Neural progenitor cell (in vitro differentiated cells): ENCODE results near the gene KRT33B. TPM values are rescaled to one million over a fixed set of nuclear protein-coding genes. Genes with fewer than 3 reads are reported as not detected.

Experiments used
- DNase-seq: peaks from one replicate; pipeline ENCODE4 v3.0.0-alpha.2; 2016; ENCODE audit warnings: low spot score
- H2AFZ ChIP-seq: fragments of 200-600 bp; sonication (generic); replicated peaks from 2 replicates; pipeline ENCODE4 v1.6.1; 2016; ENCODE audit warnings: antibody characterized with exemption
- H3F3A ChIP-seq: fragments of 200-600 bp; sonication (generic); 2 replicates; pipeline ENCODE4 v1.6.1; 2016; ENCODE audit warnings: antibody characterized with exemption, low read depth
- H3K27ac ChIP-seq: fragments of 200-600 bp; sonication (generic); 2 replicates; pipeline ENCODE4 v1.5.1; 2016; ENCODE audit warnings: mild to moderate bottlenecking
- H3K27me3 ChIP-seq: fragments of 200-600 bp; sonication (generic); 2 replicates; pipeline ENCODE4 v1.6.1; 2016; ENCODE audit warnings: mild to moderate bottlenecking, moderate library complexity
- H3K36me3 ChIP-seq: fragments of 200-600 bp; sonication (generic); 2 replicates; pipeline ENCODE4 v1.5.1; 2016
- H3K4me1 ChIP-seq: fragments of 200-600 bp; sonication (generic); 2 replicates; pipeline ENCODE4 v1.6.1; 2016; ENCODE audit warnings: mixed run types
- H3K4me2 ChIP-seq: fragments of 200-600 bp; sonication (generic); 2 replicates; pipeline ENCODE4 v1.6.1; 2016
- H3K4me3 ChIP-seq: fragments of 200-600 bp; sonication (generic); 2 replicates; pipeline ENCODE4 v1.5.1; 2016
- H3K79me2 ChIP-seq: fragments of 200-600 bp; sonication (generic); 2 replicates; pipeline ENCODE4 v1.6.1; 2016; ENCODE audit warnings: low read depth
- H3K9ac ChIP-seq: fragments of 200-600 bp; sonication (generic); 2 replicates; pipeline ENCODE4 v1.6.1; 2016
- H3K9me3 ChIP-seq: fragments of 200-600 bp; sonication (generic); 2 replicates; pipeline ENCODE4 v1.5.1; 2016; ENCODE audit warnings: low read depth
- H4K20me1 ChIP-seq: fragments of 200-600 bp; sonication (generic); 2 replicates; pipeline ENCODE4 v1.6.1; 2016; ENCODE audit warnings: low read depth
- H3K27ac Mint-ChIP-seq: 3 replicates; pipeline ENCODE4 v1.8.0; 2021; ENCODE audit warnings: mixed read lengths
- H3K27me3 Mint-ChIP-seq: 2 replicates; pipeline ENCODE4 v1.8.0; 2022; ENCODE audit warnings: low read depth, mild to moderate bottlenecking, inconsistent platforms, moderate library complexity, mixed read lengths; ENCODE audit not compliant: insufficient read depth
- H3K36me3 Mint-ChIP-seq: 3 replicates; pipeline ENCODE4 v1.8.0; 2021; ENCODE audit warnings: mixed read lengths
- H3K4me1 Mint-ChIP-seq: 3 replicates; pipeline ENCODE4 v1.8.0; 2021; ENCODE audit warnings: mixed read lengths
- H3K4me3 Mint-ChIP-seq: 3 replicates; pipeline ENCODE4 v1.8.0; 2021; ENCODE audit warnings: mild to moderate bottlenecking, moderate library complexity, mixed read lengths
- H3K9me3 Mint-ChIP-seq: 3 replicates; pipeline ENCODE4 v1.8.0; 2020; ENCODE audit warnings: mixed read lengths
- EZH2 ChIP-seq: fragments of 200-600 bp; sonication (generic); IDR thresholded peaks from 2 replicates; pipeline ENCODE4 v1.6.1; 2017; ENCODE audit warnings: antibody characterized with exemption, mild to moderate bottlenecking, moderate library complexity
- EZH2phosphoT487 ChIP-seq: fragments of 200-600 bp; sonication (generic); IDR thresholded peaks from 2 replicates; pipeline ENCODE4 v1.6.1; 2017; ENCODE audit warnings: antibody characterized with exemption
- total RNA-seq: library from RNA; depleted of rRNA; stranded (reverse); fragments of >200 nt; gene quantifications from 2 replicates; pipeline ENCODE4 v1.2.3, GENCODE V29; 2015; ENCODE audit warnings: low replicate concordance
- TF ChIP-seq, protein P1 (sequence below): fragments of 200-600 bp; sonication (generic); IDR thresholded peaks from 2 replicates; pipeline ENCODE4 v1.5.1; 2017; ENCODE audit warnings: antibody characterized with exemption, mild to moderate bottlenecking

The KRT33B gene
- total RNA-seq, 1 donor from 2014 or later, result not detected

GRCh38 chr17:41407226-41407625 lies 37.6 kb upstream of the KRT33B start:
- TF ChIP-seq, protein P1, sequence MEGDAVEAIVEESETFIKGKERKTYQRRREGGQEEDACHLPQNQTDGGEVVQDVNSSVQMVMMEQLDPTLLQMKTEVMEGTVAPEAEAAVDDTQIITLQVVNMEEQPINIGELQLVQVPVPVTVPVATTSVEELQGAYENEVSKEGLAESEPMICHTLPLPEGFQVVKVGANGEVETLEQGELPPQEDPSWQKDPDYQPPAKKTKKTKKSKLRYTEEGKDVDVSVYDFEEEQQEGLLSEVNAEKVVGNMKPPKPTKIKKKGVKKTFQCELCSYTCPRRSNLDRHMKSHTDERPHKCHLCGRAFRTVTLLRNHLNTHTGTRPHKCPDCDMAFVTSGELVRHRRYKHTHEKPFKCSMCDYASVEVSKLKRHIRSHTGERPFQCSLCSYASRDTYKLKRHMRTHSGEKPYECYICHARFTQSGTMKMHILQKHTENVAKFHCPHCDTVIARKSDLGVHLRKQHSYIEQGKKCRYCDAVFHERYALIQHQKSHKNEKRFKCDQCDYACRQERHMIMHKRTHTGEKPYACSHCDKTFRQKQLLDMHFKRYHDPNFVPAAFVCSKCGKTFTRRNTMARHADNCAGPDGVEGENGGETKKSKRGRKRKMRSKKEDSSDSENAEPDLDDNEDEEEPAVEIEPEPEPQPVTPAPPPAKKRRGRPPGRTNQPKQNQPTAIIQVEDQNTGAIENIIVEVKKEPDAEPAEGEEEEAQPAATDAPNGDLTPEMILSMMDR, result no peak
- no peak for TF ChIP-seq EZH2phosphoT487
- no peak for TF ChIP-seq EZH2
- H3K4me2 ChIP-seq, result no peak overlapping the region
- peaks cover 3% of the 10 kb centered on the region for H3K4me1 ChIP-seq
- Mint-ChIP-seq H3K27ac (no peak overlapping the region), H3K4me1 (peaks cover 8% of the 10 kb centered on the region), H3K36me3 (no peaks in the 10 kb centered on the region), H3K4me3 (no peak overlapping the region), H3K9me3 (no peaks in the 10 kb centered on the region), H3K27me3 (peaks cover 4% of the 10 kb centered on the region)
- DNase-seq, result no peak
- H3K9ac ChIP-seq, result no peak overlapping the region
- H3K27me3 ChIP-seq, result no peaks in the 10 kb centered on the region
- H4K20me1 ChIP-seq, result no peaks in the 10 kb centered on the region
- H3K36me3 ChIP-seq, result no peaks in the 10 kb centered on the region
- H3K4me3 ChIP-seq, result no peak overlapping the region
- no peaks in the 10 kb centered on the region for H3K79me2 ChIP-seq
- H3K27ac ChIP-seq, result no peak overlapping the region
- no peak overlapping the region for H2AFZ ChIP-seq
- no peaks in the 10 kb centered on the region for H3F3A ChIP-seq
- no peaks in the 10 kb centered on the region for H3K9me3 ChIP-seq

GRCh38 chr17:41406205-41406604 lies 36.6 kb upstream of the KRT33B start:
- peak overlapping the region; percentile 27 for H3K27ac Mint-ChIP-seq
- H3K4me2 ChIP-seq, result no peak overlapping the region

GRCh38 chr17:41404024-41404671 lies 34.5 kb upstream of the KRT33B start:
- Histone ChIP-seq H3K4me1 (no peaks in the 10 kb centered on the region), H3K9me3 (no peaks in the 10 kb centered on the region), H3K4me3 (no peak overlapping the region), H3K27ac (no peak overlapping the region), H3K4me2 (no peak overlapping the region), H2AFZ (no peak overlapping the region), H3K36me3 (no peaks in the 10 kb centered on the region), H3K27me3 (no peaks in the 10 kb centered on the region), H3F3A (no peaks in the 10 kb centered on the region), H3K9ac (no peak overlapping the region), H4K20me1 (no peaks in the 10 kb centered on the region), H3K79me2 (no peaks in the 10 kb centered on the region)
- TF ChIP-seq, protein P1, result no peak
- no peak for TF ChIP-seq EZH2
- no peak for TF ChIP-seq EZH2phosphoT487
- Mint-ChIP-seq H3K4me1 (peaks cover 8% of the 10 kb centered on the region), H3K27me3 (peaks cover 7% of the 10 kb centered on the region), H3K36me3 (no peaks in the 10 kb centered on the region), H3K9me3 (no peaks in the 10 kb centered on the region), H3K27ac (peak overlapping the region; percentile 22), H3K4me3 (no peak overlapping the region)
- DNase-seq, result no peak

More at GRCh38 chr17:41406205-41406604, 36.6 kb upstream of the KRT33B start:
- peaks cover 7% of the 10 kb centered on the region for H3K27me3 Mint-ChIP-seq
- H3K36me3 Mint-ChIP-seq, result no peaks in the 10 kb centered on the region
- peaks cover 8% of the 10 kb centered on the region for H3K4me1 Mint-ChIP-seq
- no peaks in the 10 kb centered on the region for H3K36me3 ChIP-seq
- no peaks in the 10 kb centered on the region for H3K27me3 ChIP-seq
- TF ChIP-seq, protein P1, result peak; percentile 15
- no peak for TF ChIP-seq EZH2
- H3K4me3 Mint-ChIP-seq, result no peak overlapping the region
- H2AFZ ChIP-seq, result no peak overlapping the region
- no peak overlapping the region for H3K9ac ChIP-seq
- no peak overlapping the region for H3K4me3 ChIP-seq
- no peaks in the 10 kb centered on the region for H4K20me1 ChIP-seq
- H3K9me3 ChIP-seq, result no peaks in the 10 kb centered on the region
- H3K27ac ChIP-seq, result no peak overlapping the region
- H3K9me3 Mint-ChIP-seq, result no peaks in the 10 kb centered on the region
- no peaks in the 10 kb centered on the region for H3K4me1 ChIP-seq
- DNase-seq, result peak; percentile 27
- no peaks in the 10 kb centered on the region for H3F3A ChIP-seq
- H3K79me2 ChIP-seq, result no peaks in the 10 kb centered on the region
